H1 (cell line): ENCODE results near the gene BPIFB2. TPM values are rescaled to one million over a fixed set of nuclear protein-coding genes. Genes with fewer than 3 reads are reported as not detected.

Experiments
- CTCF ChIA-PET: fragments of 300-600 bp; sonication (Branson Sonifier 250); formaldehyde crosslinking; loops from one replicate; lab custom pipeline; 2021; ENCODE audit not compliant: partially characterized antibody; lab: Charles Lee
- POLR2A ChIA-PET: fragments of 300-600 bp; sonication (Branson Sonifier 250); formaldehyde crosslinking; loops from one replicate; lab custom pipeline; 2021; ENCODE audit warnings: inconsistent platforms; ENCODE audit not compliant: partially characterized antibody; lab: Charles Lee
- DNase-seq, 2 experiments: peaks; one replicate each; pipeline versions ENCODE4 v3.0.0 to v3.0.0-alpha.2; 2010 to 2022; ENCODE audit warnings: low spot score in 2 of 2, low read depth in 1 of 2, mixed read lengths in 1 of 2
- FAIRE-seq: peaks from 2 replicates; lab custom pipeline; 2011; peaks lifted over from hg19 to GRCh38; lab: Jason Lieb, UNC
- H2AFZ ChIP-seq: 2 replicates; pipeline ENCODE4 v1.8.1; 2012; ENCODE audit warnings: low read length, inconsistent platforms
- H2AK5ac ChIP-seq: 2 replicates; pipeline ENCODE4 v1.6.1; 2013; ENCODE audit warnings: low read depth, low read length
- H2BK120ac ChIP-seq: replicated peaks from 2 replicates; pipeline ENCODE3; 2013; ENCODE audit warnings: low read depth, low read length, inconsistent platforms
- H2BK12ac ChIP-seq: 2 replicates; pipeline ENCODE4 v1.6.1; 2013; ENCODE audit warnings: low read depth, low read length
- H2BK15ac ChIP-seq: 2 replicates; pipeline ENCODE4 v1.6.1; 2013; ENCODE audit warnings: low read length
- H2BK20ac ChIP-seq: 2 replicates; pipeline ENCODE4 v1.6.1; 2013; ENCODE audit warnings: low read length
- H2BK5ac ChIP-seq: 2 replicates; pipeline ENCODE4 v1.6.1; 2013; ENCODE audit warnings: low read depth, low read length
- H3K14ac ChIP-seq: 2 replicates; pipeline ENCODE4 v1.6.1; 2013; ENCODE audit warnings: inconsistent platforms; ENCODE audit not compliant: insufficient read length
- H3K18ac ChIP-seq: 2 replicates; pipeline ENCODE4 v1.6.1; 2013; ENCODE audit warnings: low read length; ENCODE audit errors: extremely low read depth
- H3K23ac ChIP-seq: 2 replicates; pipeline ENCODE4 v1.6.1; 2013; ENCODE audit warnings: inconsistent platforms; ENCODE audit not compliant: insufficient read length
- H3K23me2 ChIP-seq: 2 replicates; pipeline ENCODE4 v1.6.1; 2013; ENCODE audit warnings: low read depth, low read length
- H3K27ac ChIP-seq: 2 replicates; pipeline ENCODE4 v1.6.1; 2011; ENCODE audit warnings: low read depth, low read length, inconsistent platforms
- H3K27me3 ChIP-seq, 4 experiments: replicated peaks in 1 of 4; 1 replicate in 1 of 4; 2 replicates in 3 of 4; pipeline versions ENCODE4 v1.6.1 to v1.8.1; 2011 to 2013; ENCODE audit warnings: low read length in 3 of 4, mild to moderate bottlenecking in 3 of 4, inconsistent platforms in 2 of 4, mixed read lengths in 2 of 4, moderate library complexity in 1 of 4; ENCODE audit not compliant: control insufficient read depth in 3 of 4, insufficient read depth in 3 of 4; ENCODE audit errors: extremely low read depth in 1 of 4
- H3K36me3 ChIP-seq, 4 experiments: 2 replicates each; pipeline versions ENCODE4 v1.6.1 to v1.8.1; 2011 to 2013; ENCODE audit warnings: mild to moderate bottlenecking in 4 of 4, low read length in 3 of 4, moderate library complexity in 2 of 4, control low read depth in 1 of 4, inconsistent platforms in 1 of 4; ENCODE audit not compliant: insufficient read depth in 4 of 4, control insufficient read depth in 2 of 4
- H3K4ac ChIP-seq: replicated peaks from 2 replicates; pipeline ENCODE3; 2013; ENCODE audit warnings: low read length, low read depth, mixed read lengths, inconsistent platforms; ENCODE audit not compliant: insufficient read length
- H3K4me1 ChIP-seq, 4 experiments: replicated peaks in 1 of 4; 1 replicate in 1 of 4; 2 replicates in 3 of 4; pipeline versions ENCODE4 v1.6.1 to v1.8.1; 2011 to 2013; ENCODE audit warnings: low read length in 3 of 4, inconsistent platforms in 2 of 4, mixed read lengths in 1 of 4; ENCODE audit not compliant: insufficient read depth in 4 of 4, control insufficient read depth in 3 of 4
- H3K4me2 ChIP-seq, 2 experiments: 2 replicates each; pipeline versions ENCODE4 v1.6.1 to v1.8.1; 2011 to 2013; ENCODE audit warnings: low read depth in 2 of 2, low read length in 2 of 2, control low read depth in 1 of 2, inconsistent platforms in 1 of 2, mild to moderate bottlenecking in 1 of 2; ENCODE audit not compliant: insufficient read depth in 1 of 2
- H3K4me3 ChIP-seq, 4 experiments: fragments of 200-600, 300-600 bp in 1 of 4; sonication (generic), shearing (Covaris generic), sonication (Bioruptor Twin) in 1 of 4; 2 replicates each; pipeline versions ENCODE4 v1.5.1 to v1.8.1; 2011 to 2016; ENCODE audit warnings: low read length in 4 of 4, low read depth in 3 of 4, control low read depth in 2 of 4, inconsistent platforms in 2 of 4, mild to moderate bottlenecking in 2 of 4, mixed read lengths in 1 of 4, moderate library complexity in 1 of 4; ENCODE audit not compliant: insufficient read depth in 2 of 4; ENCODE audit errors: extremely low read depth in 1 of 4
- H3K56ac ChIP-seq: replicated peaks from 2 replicates; pipeline ENCODE3; 2013; ENCODE audit warnings: low read depth, mild to moderate bottlenecking, mixed read lengths, low read length, inconsistent platforms; ENCODE audit not compliant: insufficient read length
- H3K79me1 ChIP-seq: 2 replicates; pipeline ENCODE4 v1.6.1; 2013; ENCODE audit warnings: low read depth, low read length, control low read depth
- H3K79me2 ChIP-seq, 2 experiments: 2 replicates each; pipeline versions ENCODE4 v1.6.1 to v1.8.1; 2012 to 2013; ENCODE audit warnings: low read length in 2 of 2, mild to moderate bottlenecking in 2 of 2, inconsistent platforms in 1 of 2; ENCODE audit not compliant: insufficient read depth in 2 of 2, control insufficient read depth in 1 of 2
- H3K9ac ChIP-seq, 4 experiments: replicated peaks in 1 of 4; 1 replicate in 1 of 4; 2 replicates in 3 of 4; pipeline versions ENCODE4 v1.6.1 to v1.8.1; 2011 to 2013; ENCODE audit warnings: low read depth in 3 of 4, low read length in 3 of 4, control low read depth in 2 of 4, mild to moderate bottlenecking in 2 of 4, moderate library complexity in 2 of 4, inconsistent platforms in 1 of 4; ENCODE audit errors: extremely low read depth in 1 of 4
- H3K9me3 ChIP-seq, 2 experiments: 2 replicates each; pipeline versions ENCODE4 v1.6.1 to v1.8.1; 2012 to 2013; ENCODE audit warnings: mild to moderate bottlenecking in 2 of 2, moderate library complexity in 2 of 2, control low read depth in 1 of 2, inconsistent platforms in 1 of 2, low read depth in 1 of 2, low read length in 1 of 2, mixed read lengths in 1 of 2; ENCODE audit not compliant: insufficient read depth in 2 of 2
- H4K20me1 ChIP-seq, 2 experiments: replicated peaks in 1 of 2; 2 replicates each; pipeline versions ENCODE3 to v1.8.1; 2011 to 2013; ENCODE audit warnings: inconsistent platforms in 2 of 2, low read length in 2 of 2, mild to moderate bottlenecking in 1 of 2; ENCODE audit not compliant: insufficient read depth in 2 of 2, control insufficient read depth in 1 of 2
- H4K5ac ChIP-seq: 2 replicates; pipeline ENCODE4 v1.6.1; 2013; ENCODE audit warnings: low read length, low read depth, mixed read lengths, inconsistent platforms; ENCODE audit not compliant: insufficient read length
- H4K8ac ChIP-seq: 2 replicates; pipeline ENCODE4 v1.8.0; 2013; ENCODE audit warnings: mild to moderate bottlenecking, moderate library complexity, low read length, inconsistent platforms; ENCODE audit not compliant: insufficient read depth; ENCODE audit errors: extremely low read depth
- H4K91ac ChIP-seq: replicated peaks from 2 replicates; pipeline ENCODE3; 2013; ENCODE audit warnings: low read length, mixed read lengths, inconsistent platforms; ENCODE audit not compliant: insufficient read length
- CHD2 ChIP-seq: IDR thresholded peaks from 2 replicates; pipeline ENCODE4 v1.6.1; 2012; ENCODE audit warnings: low read length, improper control_type of control experiment
- MAX ChIP-seq: IDR thresholded peaks from 2 replicates; pipeline ENCODE4 v1.6.1; 2012; ENCODE audit warnings: inconsistent platforms
- WGBS, 2 experiments: shearing (Covaris generic) in 1 of 2; methylation state at CpG; one replicate each; pipeline versions ENCODE4 v1.1.6 to v1.1.7; 2013 to 2015; ENCODE audit warnings: low lambda C conversion rate in 2 of 2, mixed read lengths in 2 of 2, inconsistent platforms in 1 of 2, low coverage in 1 of 2, missing lambda C conversion rate in 1 of 2; ENCODE audit not compliant: insufficient replicate concordance in 2 of 2, insufficient coverage in 1 of 2, insufficient read length in 1 of 2; ENCODE audit errors: extremely low coverage in 1 of 2, missing lambda C conversion rate in 1 of 2; 5-methylcytosine and 5-hydroxymethylcytosine counted together
- polyA plus RNA-seq, 7 experiments: library from polyadenylated mRNA; depleted of rRNA in 3 of 7; stranded (reverse) in 5 of 7; unstranded in 2 of 7; fragments of >200 nt in 5 of 7; fragments of 200-250 nt in 2 of 7; gene quantifications; 1 replicate in 5 of 7; 2 replicates in 1 of 7; 4 replicates in 1 of 7; pipeline versions ENCODE4 v1.2.1 to v1.2.3, GENCODE V29; 2011 to 2013; ENCODE audit warnings: missing spikeins in 2 of 7, mixed read lengths in 2 of 7
- total RNA-seq: library from RNA; stranded (reverse); fragmentation: NEBNext Ultra II Directional; extraction: Animal tissue kit (Norgen Biotek cat#: 25700); gene quantifications from 2 replicates; pipeline ENCODE4 v1.2.1, GENCODE V29; 2021

Gene BPIFB2
- total and polyA plus RNA-seq, 2 of the 8 experiments (the other 6 are each of a cell fraction or from before 2014, with no cell fraction given), result not detected

DNA sequence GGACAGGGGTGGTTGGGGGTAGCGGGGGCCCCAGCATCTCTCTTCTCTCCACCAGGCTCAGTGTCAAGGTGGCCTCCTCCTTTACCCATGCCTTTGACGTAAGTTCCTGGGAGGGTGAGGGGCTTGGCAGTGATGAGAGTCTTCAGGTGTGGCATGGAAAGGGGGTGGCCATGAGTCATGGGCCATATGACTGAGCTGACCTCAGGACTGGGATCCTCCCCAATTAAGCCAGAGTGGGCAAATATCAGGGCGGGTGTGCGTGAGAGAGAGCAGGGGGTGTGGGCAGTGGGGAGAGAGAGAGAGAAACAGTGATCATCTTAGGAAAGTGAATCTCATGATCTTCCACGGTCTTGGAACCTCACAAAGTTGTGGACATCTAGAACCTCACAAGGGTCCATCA, 63.7 kb downstream of the BPIFB2 start:
- H3K4me1 ChIP-seq, result no peaks in the 10 kb centered on the region
- H3K56ac ChIP-seq, result no peak overlapping the region
- 100% methylated on average over 4 of the region's 5 CpGs; no CpG with 5 or more reads in 1 of the 2 experiments for WGBS, 2 experiments
- no peaks in the 10 kb centered on the region for H3K27me3 ChIP-seq
- H3K9me3 ChIP-seq, result no peaks in the 10 kb centered on the region
- no peak overlapping the region for H3K4ac ChIP-seq
- no peak overlapping the region for H2AK5ac ChIP-seq
- no peak overlapping the region for H2BK15ac ChIP-seq
- no peak overlapping the region for H3K18ac ChIP-seq
- H3K14ac ChIP-seq, result no peak overlapping the region
- H3K9ac ChIP-seq, result no peak overlapping the region
- H2BK20ac ChIP-seq, result no peak overlapping the region
- no peak overlapping the region for H2BK5ac ChIP-seq
- H4K8ac ChIP-seq, result no peak overlapping the region
- H2BK120ac ChIP-seq, result no peak overlapping the region
- no peak overlapping the region for H2BK12ac ChIP-seq
- no peak overlapping the region for H3K27ac ChIP-seq
- ChIA-PET CTCF (interaction anchor here (0.6 to 2.0 kb wide), 7 partner anchors 9 to 787 kb away, joined by 3 to 7 read pairs (median 4); no protein-coding TSS in a partner anchor), POLR2A (no interaction called here)
- no peaks in the 10 kb centered on the region for H3K79me2 ChIP-seq
- no peak overlapping the region for H4K5ac ChIP-seq
- H4K20me1 ChIP-seq, result peaks cover 0 to 2% of the 10 kb centered on the region in 2 experiments
- DNase-seq, result no peak
- H2AFZ ChIP-seq, result no peak overlapping the region
- H3K36me3 ChIP-seq, result no peaks in the 10 kb centered on the region
- no peak overlapping the region for H3K4me3 ChIP-seq
- no peak overlapping the region for H3K23ac ChIP-seq
- H3K79me1 ChIP-seq, result no peaks in the 10 kb centered on the region
- no peak overlapping the region for H4K91ac ChIP-seq
- no peak for FAIRE-seq
- no peak overlapping the region for H3K4me2 ChIP-seq
- H3K23me2 ChIP-seq, result peaks cover 5% of the 10 kb centered on the region; the same call in 1 of the 2 replicates
- TF ChIP-seq CHD2, result no peak
- TF ChIP-seq MAX, result no peak
